Testis (tissue), 2 donors: ENCODE measurements around the gene PIK3C2B.

Experiments used
- CTCF ChIP-seq, 3 experiments: fragments of 450-650 bp in 2 of 3; fragments of 200-600 bp in 1 of 3; sonication (generic) in 1 of 3; IDR thresholded peaks; one replicate each; pipeline ENCODE4 v1.5.1; 2016 to 2019; ENCODE audit warnings: antibody characterized with exemption in 3 of 3, mild to moderate bottlenecking in 2 of 3, moderate library complexity in 1 of 3
- POLR2A ChIP-seq: fragments of 450-650 bp; IDR thresholded peaks from one replicate; pipeline ENCODE4 v1.6.1; 2017; ENCODE audit warnings: antibody characterized with exemption, mild to moderate bottlenecking, moderate library complexity

GRCh38 chr1:204524986-204525385 lies 30.4 kb upstream of the PIK3C2B start:
- TF ChIP-seq CTCF (IDR thresholded peaks at IDR 0.05) (no peak), POLR2A (no peak)
